ENCODE data around the gene MYO15A.

DNA sequence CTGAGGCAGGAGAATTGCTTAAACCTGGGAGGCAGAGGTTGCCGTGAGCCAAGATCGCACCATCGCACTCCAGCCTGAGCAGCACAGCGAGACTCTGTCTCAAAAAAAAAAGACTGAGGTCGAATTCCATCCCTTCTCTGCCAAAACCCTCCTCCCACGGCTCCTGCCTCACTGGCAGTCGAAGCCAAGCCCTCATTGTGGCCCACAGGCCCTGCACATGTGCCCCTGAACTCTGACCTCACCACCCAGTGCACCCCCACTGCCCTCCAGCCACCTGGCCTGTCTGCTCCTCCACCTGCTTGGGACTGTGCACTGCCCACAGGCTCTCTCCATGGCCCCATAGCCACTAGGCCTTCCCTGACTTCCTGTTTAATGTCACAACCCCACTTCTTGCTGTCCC lies 7.0 kb downstream of the MYO15A start:
- TF ChIP-seq CTCF (IDR thresholded peaks at IDR 0.05) (no peak), POLR2A (IDR thresholded peaks at IDR 0.05) (no peak)
